HepG2 (cell line): ENCODE data around the gene HNRNPH2. TPM values are rescaled to one million over a fixed set of nuclear protein-coding genes. Genes with fewer than 3 reads are reported as not detected.

Experiments
- ASH2L ChIP-seq: fragments of 300-600, 200-600 bp; sonication (generic); IDR thresholded peaks from 2 replicates; pipeline ENCODE4 v1.7.0; 2017; ENCODE audit warnings: low read depth, mild to moderate bottlenecking, moderate library complexity, mixed read lengths, low read length; ENCODE audit not compliant: insufficient read length
- E2F1 ChIP-seq: sonication (generic); formaldehyde crosslinking; IDR thresholded peaks from 2 replicates; pipeline ENCODE4 v1.5.0; 2020; ENCODE audit warnings: missing genetic modification reagents
- FOSL2 ChIP-seq: sonication (generic); formaldehyde crosslinking; IDR thresholded peaks from 2 replicates; pipeline ENCODE4 v1.4.0; 2020; ENCODE audit warnings: missing genetic modification reagents
- GABPB1 ChIP-seq: IDR thresholded peaks from 2 replicates; pipeline ENCODE4 v1.6.1; 2016; ENCODE audit warnings: mild to moderate bottlenecking, missing genetic modification reagents, moderate library complexity, missing compliant biosample characterization
- KLF15 ChIP-seq: sonication (generic); formaldehyde crosslinking; IDR thresholded peaks from 2 replicates; pipeline ENCODE4 v1.8.1; 2023; ENCODE audit warnings: borderline replicate concordance, mild to moderate bottlenecking, inconsistent platforms, missing genetic modification reagents, mixed read lengths
- MYPOP ChIP-seq: sonication (generic); formaldehyde crosslinking; IDR thresholded peaks from 2 replicates; pipeline ENCODE4 v1.8.1; 2023; ENCODE audit warnings: mild to moderate bottlenecking, moderate library complexity, missing genetic modification reagents
- NONO ChIP-seq, 2 experiments: fragments of 450-650 bp in 1 of 2; sonication (generic) in 1 of 2; formaldehyde crosslinking in 1 of 2; IDR thresholded peaks in 1 of 2; conservative IDR thresholded peaks in 1 of 2; 2 replicates each; pipeline versions ENCODE4 v1.6.1 to v1.8.0; 2017 to 2022; ENCODE audit warnings: mild to moderate bottlenecking in 1 of 2, missing genetic modification reagents in 1 of 2, moderate library complexity in 1 of 2
- SIN3A ChIP-seq: IDR thresholded peaks from 2 replicates; pipeline ENCODE4 v1.6.1; 2011; ENCODE audit warnings: low read depth, mild to moderate bottlenecking, control low read depth, low read length, borderline replicate concordance
- TAF1 ChIP-seq: sonication (generic); formaldehyde crosslinking; IDR thresholded peaks from 2 replicates; pipeline ENCODE4 v1.4.0; 2020; ENCODE audit warnings: missing genetic modification reagents
- TGIF2 ChIP-seq: IDR thresholded peaks from 2 replicates; pipeline ENCODE4 v1.6.1; 2016; ENCODE audit warnings: control low read depth, missing compliant biosample characterization
- TSC22D2 ChIP-seq: sonication (generic); formaldehyde crosslinking; IDR thresholded peaks from 2 replicates; pipeline ENCODE4 v1.5.1; 2020; ENCODE audit warnings: missing genetic modification reagents, mild to moderate bottlenecking, borderline replicate concordance
- ZBTB33 ChIP-seq: sonication (generic); formaldehyde crosslinking; IDR thresholded peaks from 2 replicates; pipeline ENCODE4 v1.4.0; 2020; ENCODE audit warnings: missing genetic modification reagents
- ZFP90 ChIP-seq: sonication (generic); formaldehyde crosslinking; IDR thresholded peaks from 2 replicates; pipeline ENCODE4 v1.8.0; 2022; ENCODE audit warnings: missing genetic modification reagents, mild to moderate bottlenecking, inconsistent platforms, borderline replicate concordance
- ZNF138 ChIP-seq: sonication (generic); formaldehyde crosslinking; IDR thresholded peaks from 2 replicates; pipeline ENCODE4 v1.5.0; 2020; ENCODE audit warnings: mild to moderate bottlenecking, low read depth, missing genetic modification reagents
- ZNF142 ChIP-seq: sonication (generic); formaldehyde crosslinking; IDR thresholded peaks from 2 replicates; pipeline ENCODE4 v1.4.0; 2020; ENCODE audit warnings: missing genetic modification reagents
- ZNF44 ChIP-seq: sonication (generic); formaldehyde crosslinking; IDR thresholded peaks from 2 replicates; pipeline ENCODE4 v1.5.1; 2020; ENCODE audit warnings: mild to moderate bottlenecking, missing genetic modification reagents
- ZNF614 ChIP-seq: IDR thresholded peaks from 2 replicates; pipeline ENCODE4 v1.6.1; 2018; ENCODE audit warnings: missing biosample characterization, missing genetic modification reagents, inconsistent platforms, borderline replicate concordance
- ZNF709 ChIP-seq: sonication (generic); formaldehyde crosslinking; IDR thresholded peaks from 2 replicates; pipeline ENCODE4 v1.5.0; 2020; ENCODE audit warnings: mild to moderate bottlenecking, missing genetic modification reagents
- ZNF720 ChIP-seq: sonication (generic); formaldehyde crosslinking; IDR thresholded peaks from 2 replicates; pipeline ENCODE4 v1.4.0; 2020; ENCODE audit warnings: missing genetic modification reagents
- polyA plus RNA-seq, 8 experiments: library from polyadenylated mRNA; depleted of rRNA in 3 of 8; stranded (reverse) in 7 of 8; unstranded in 1 of 8; fragments of >200 nt; fragmentation: Illumina TruSeq in 4 of 8; extraction: Trizol in 4 of 8; gene quantifications; 2 replicates each; pipeline versions ENCODE4 v1.2.1 to v1.2.3, GENCODE V29; 2011 to 2016; ENCODE audit warnings: low read depth in 4 of 8, missing spikeins in 1 of 8, mixed read lengths in 1 of 8; ENCODE audit not compliant: insufficient read depth in 1 of 8
- total RNA-seq, 5 experiments: library from RNA; depleted of rRNA; stranded (reverse); fragments of >200 nt; fragmentation: Illumina TruSeq; extraction: Trizol; gene quantifications; 2 replicates each; pipeline ENCODE4 v1.2.3, GENCODE V29; 2016; ENCODE audit warnings: low read depth in 1 of 5

The HNRNPH2 gene
- total and polyA plus RNA-seq, 2 of the 13 experiments (the other 11 are each of a cell fraction or from before 2014, with no cell fraction given): 23.8 to 56.9 TPM

GRCh38 chrX:101407748-101408531 is at the start of gene HNRNPH2, which contains the start of gene GLA (continued):
- TF ChIP-seq ZBTB33 (no peak), NONO (IDR thresholded peaks at IDR 0.05) (no peak), NONO (CRISPR knock-in tag; conservative IDR thresholded peaks at IDR 0.05) (no peak), ZFP90 (CRISPR knock-in tag) (no peak), GABPB1 (peak; percentile 69), SIN3A (peak; percentile 88; the same call in 1 of the 2 replicates), E2F1 (CRISPR knock-in tag) (no peak), FOSL2 (CRISPR knock-in tag) (peak; percentile 7; the same call in 1 of the 2 replicates), MYPOP (no peak), KLF15 (CRISPR knock-in tag) (no peak), ZNF142 (CRISPR knock-in tag) (no peak), ASH2L (peak; percentile 75), ZNF44 (CRISPR knock-in tag) (no peak), ZNF709 (CRISPR knock-in tag) (no peak), ZNF614 (CRISPR knock-in tag) (no peak), TGIF2 (CRISPR knock-in tag) (peak; percentile 75), TSC22D2 (CRISPR knock-in tag) (no peak), ZNF720 (CRISPR knock-in tag) (no peak), TAF1 (peak; percentile 37; the same call in 1 of the 2 replicates), ZNF138 (CRISPR knock-in tag) (no peak)
